K562 (cell line): ENCODE results near the gene DNAJB4. TPM values are rescaled to one million over a fixed set of nuclear protein-coding genes. Genes with fewer than 3 reads are reported as not detected.
A peak's percentile ranks its signal among the peaks of the same experiment; 100 is the strongest.

Source experiments
- ATAC-seq: fragments of 200-7000 bp; cut with Tn5 transposase; 3 replicates; pipeline ENCODE4 v1.9.1; 2020; ENCODE audit warnings: moderate library complexity
- BruUV-seq: library from RNA; stranded (reverse); fragments of 400-500 nt; replicated peaks from 2 replicates; lab custom pipeline; 2021; lab: Mats Ljungman, UMichigan
- CTCF ChIA-PET: fragments of 300-600 bp; formaldehyde crosslinking; extraction: SDS; loops from one replicate; lab custom pipeline; 2021; ENCODE audit warnings: low intra/inter-chr PET ratio; lab: Yijun Ruan, JAX
- POLR2A ChIA-PET: fragments of 300-600, 350-650 bp; sonication (Branson Sonifier 250); formaldehyde crosslinking; extraction: SDS; loops from one replicate; lab custom pipeline; 2021; ENCODE audit warnings: antibody characterized with exemption, inconsistent platforms; lab: Yijun Ruan, JAX
- DNase-seq, 4 experiments: peaks; one replicate each; pipeline versions ENCODE4 v3.0.0 to v3.0.0-alpha.2; 2011 to 2018; ENCODE audit warnings: low spot score in 3 of 4, mixed read lengths in 3 of 4; ENCODE audit errors: extremely low read depth in 1 of 4
- FAIRE-seq: peaks from 2 replicates; lab custom pipeline; 2011; peaks lifted over from hg19 to GRCh38; lab: Jason Lieb, UNC
- H2AFZ ChIP-seq: 2 replicates; pipeline ENCODE4 v1.6.0; 2011; ENCODE audit warnings: low read depth, low read length, control low read depth, inconsistent platforms
- H3K27ac ChIP-seq: fragments of 200-600 bp; 3 replicates; pipeline ENCODE4 v1.8.0; 2011; ENCODE audit warnings: low read depth, mild to moderate bottlenecking, control low read depth, inconsistent platforms, low read length, moderate library complexity, mixed read lengths; ENCODE audit errors: extremely low read depth
- H3K27me3 ChIP-seq, 2 experiments: fragments of 300-600 bp in 1 of 2; 2 replicates in 1 of 2; 3 replicates in 1 of 2; pipeline versions ENCODE4 v1.6.0 to v1.8.0; 2011; ENCODE audit warnings: inconsistent platforms in 2 of 2, low read length in 2 of 2, mild to moderate bottlenecking in 1 of 2, mixed read lengths in 1 of 2, moderate library complexity in 1 of 2; ENCODE audit not compliant: control insufficient read depth in 2 of 2, insufficient read depth in 2 of 2
- H3K36me3 ChIP-seq: fragments of 300-600 bp; 3 replicates; pipeline ENCODE4 v1.8.0; 2011; ENCODE audit warnings: mild to moderate bottlenecking, low read length, inconsistent platforms; ENCODE audit not compliant: control insufficient read depth, insufficient read depth
- H3K4me1 ChIP-seq, 2 experiments: fragments of 200-600 bp in 1 of 2; replicated peaks in 1 of 2; 2 replicates in 1 of 2; 3 replicates in 1 of 2; pipeline versions ENCODE4 v1.5.1 to v1.8.0; 2011; ENCODE audit warnings: inconsistent platforms in 2 of 2, low read length in 2 of 2, mild to moderate bottlenecking in 1 of 2, mixed read lengths in 1 of 2, moderate library complexity in 1 of 2; ENCODE audit not compliant: control insufficient read depth in 2 of 2, insufficient read depth in 2 of 2
- H3K4me2 ChIP-seq: 2 replicates; pipeline ENCODE4 v1.6.1; 2011; ENCODE audit warnings: low read length, control low read depth, inconsistent platforms, mixed read lengths; ENCODE audit not compliant: insufficient read depth
- H3K4me3 ChIP-seq: fragments of 200-600 bp; sonication (generic), shearing (Covaris generic); 2 replicates; pipeline ENCODE4 v1.5.1; 2016; ENCODE audit warnings: control low read depth, inconsistent platforms
- H3K79me2 ChIP-seq: fragments of 200-600 bp; 3 replicates; pipeline ENCODE4 v1.8.0; 2011; ENCODE audit warnings: low read length, inconsistent platforms; ENCODE audit not compliant: control insufficient read depth, insufficient read depth
- H3K9ac ChIP-seq, 2 experiments: 2 replicates each; pipeline versions ENCODE4 v1.6.0 to v1.6.1; 2011; ENCODE audit warnings: low read depth in 2 of 2, low read length in 2 of 2, control low read depth in 1 of 2, inconsistent platforms in 1 of 2, mild to moderate bottlenecking in 1 of 2, mixed read lengths in 1 of 2; ENCODE audit not compliant: insufficient read depth in 1 of 2
- H3K9me1 ChIP-seq: one replicate; pipeline ENCODE4 v1.6.0; 2011; ENCODE audit warnings: inconsistent platforms, mild to moderate bottlenecking, low read length, moderate library complexity; ENCODE audit not compliant: control insufficient read depth, insufficient read depth
- H3K9me3 ChIP-seq: replicated peaks from 2 replicates; pipeline ENCODE4 v1.5.1; 2011; ENCODE audit warnings: low read depth, low read length, inconsistent platforms; ENCODE audit not compliant: control insufficient read depth, insufficient read depth
- H4K20me1 ChIP-seq: replicated peaks from 2 replicates; pipeline ENCODE4 v1.6.1; 2011; ENCODE audit warnings: low read length, inconsistent platforms, mixed read lengths; ENCODE audit not compliant: control insufficient read depth, insufficient read depth
- BCOR ChIP-seq: fragments of 450-650 bp; IDR thresholded peaks from 2 replicates; pipeline ENCODE4 v1.6.1; 2016
- IFI16 ChIP-seq: fragments of 250-450 bp; sonication (Bioruptor Pico); IDR thresholded peaks from 2 replicates; pipeline ENCODE4 v2.1.2; 2022; ENCODE audit warnings: mild to moderate bottlenecking, inconsistent platforms
- WHSC1 ChIP-seq: IDR thresholded peaks from one replicate; pipeline ENCODE4 v1.6.1; 2012; ENCODE audit warnings: low read length, control low read depth, inconsistent platforms
- WGBS: fragments of 100-300 bp; shearing (Covaris generic); methylation state at CpG from one replicate; pipeline ENCODE4 v1.1.6; 2016; ENCODE audit warnings: low coverage, mixed read lengths; ENCODE audit not compliant: insufficient coverage; ENCODE audit errors: missing lambda C conversion rate; 5-methylcytosine and 5-hydroxymethylcytosine counted together
- in situ Hi-C: fragments of 300-500 bp; cut with MboI; formaldehyde crosslinking; loops from 4 replicates; pipeline ENCODE4 v1.15.0; 2018; ENCODE audit warnings: inconsistent platforms, mixed read lengths
- intact Hi-C: fragments of 100-400 bp; cut with micrococcal nuclease; formaldehyde crosslinking; loops from 2 replicates; pipeline ENCODE4 v1.14.2; 2022
- polyA plus RNA-seq, 8 experiments: library from polyadenylated mRNA; depleted of rRNA in 4 of 8; stranded (reverse) in 5 of 8; unstranded in 3 of 8; fragments of >200 nt; fragmentation: Nextera tagmentation in 2 of 8; fragmentation: Illumina TruSeq in 1 of 8; extraction: Ambion mirVana in 2 of 8; extraction: Trizol in 1 of 8; gene quantifications; 2 replicates each; pipeline versions ENCODE4 v1.2.1 to v1.2.3, GENCODE V29; 2011 to 2014; ENCODE audit warnings: inconsistent platforms in 1 of 8, missing spikeins in 1 of 8
- total RNA-seq, 7 experiments: library from RNA; depleted of rRNA in 6 of 7; stranded (reverse); fragments of >200 nt in 6 of 7; fragmentation: Illumina TruSeq in 2 of 7; extraction: Trizol in 2 of 7; gene quantifications; 2 replicates each; pipeline versions ENCODE4 v1.2.1 to v1.2.3, GENCODE V29; 2011 to 2021; ENCODE audit warnings: low replicate concordance in 1 of 7

DNAJB4 gene
- total and polyA plus RNA-seq, 9 of the 15 experiments (the other 6 are each of a cell fraction or from before 2014, with no cell fraction given) = 8.5 to 27.7 (median 19.8) TPM

DNA sequence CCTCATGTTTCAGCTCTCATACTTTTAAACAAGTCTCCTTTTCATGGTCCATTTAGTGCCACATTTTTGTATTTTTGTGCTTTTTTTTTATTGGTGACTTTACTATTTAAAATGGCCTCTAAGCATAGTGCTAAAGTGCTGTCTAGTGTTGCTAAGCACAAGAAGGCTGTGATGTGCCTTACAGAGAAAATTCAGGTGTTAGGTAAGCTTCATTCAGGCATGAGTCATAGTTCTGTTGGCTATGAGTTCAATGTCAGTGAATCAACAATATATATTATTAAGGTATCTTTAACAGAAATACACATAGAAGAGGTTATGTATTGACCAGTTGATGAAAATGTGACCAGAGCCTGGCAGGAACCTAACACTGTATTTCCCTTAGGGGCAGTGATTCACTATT is 13.1 kb upstream of the DNAJB4 start:
- Histone ChIP-seq H3K4me3 (no peak overlapping the region), H3K9ac (no peak overlapping the region), H3K4me1 (no peaks in the 10 kb centered on the region; a peak in 1 of 5 replicates), H3K9me1 (no peaks in the 10 kb centered on the region), H4K20me1 (no peaks in the 10 kb centered on the region), H2AFZ (no peak overlapping the region), H3K36me3 (peaks cover 21% of the 10 kb centered on the region; the same call in 2 of the 3 replicates), H3K27ac (no peak overlapping the region), H3K79me2 (peaks cover 41% of the 10 kb centered on the region), H3K4me2 (no peak overlapping the region), H3K9me3 (no peaks in the 10 kb centered on the region), H3K27me3 (no peaks in the 10 kb centered on the region)
- CTCF ChIA-PET = no interaction called here
- TF ChIP-seq IFI16 = no peak
- ATAC-seq (no peak), DNase-seq (no peak), FAIRE-seq (no peak)
- intact Hi-C loops = no loop called here
- no TSS peak for BruUV-seq
- in situ Hi-C loops = no loop called here
- POLR2A ChIA-PET = interaction anchor here (2.5 to 9.1 kb wide), 3 partner anchors 10 to 13 kb away, joined by 9 to 118 read pairs (median 22); partner anchors contain the start of genes DNAJB4 and FUBP1

DNA sequence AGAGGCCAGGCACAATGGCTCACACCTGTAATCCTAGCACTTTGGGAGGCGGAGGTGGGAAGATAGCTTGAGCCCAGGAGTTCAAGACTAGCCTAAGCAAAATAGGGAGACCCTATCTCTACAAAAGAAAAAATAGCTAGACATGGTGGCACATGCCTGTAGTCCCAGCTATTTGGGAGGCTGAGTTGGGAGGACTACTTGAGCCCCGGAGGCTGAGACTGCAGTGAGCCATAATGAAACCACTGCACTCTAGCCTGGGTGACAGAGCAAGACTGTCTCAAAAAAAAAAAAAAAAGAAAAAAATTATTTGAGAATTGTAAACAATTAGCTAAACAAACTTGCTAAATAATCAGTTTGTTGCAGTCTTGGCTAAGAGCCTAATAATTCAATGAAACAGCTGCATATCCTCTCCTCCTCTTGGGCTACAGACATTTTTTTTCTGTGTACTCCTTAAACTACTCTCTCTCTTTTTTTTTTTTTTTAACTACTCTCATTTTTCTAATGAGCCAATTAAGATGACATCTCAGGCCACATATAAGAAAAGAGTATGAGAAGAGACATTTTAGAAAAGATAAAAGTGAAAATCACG is 10.5 kb upstream of the DNAJB4 start:
- H3K4me3 ChIP-seq = no peak overlapping the region
- peaks cover 19% of the 10 kb centered on the region; the same call in 2 of the 3 replicates for H3K36me3 ChIP-seq
- no peaks in the 10 kb centered on the region for H3K9me3 ChIP-seq
- H4K20me1 ChIP-seq = no peaks in the 10 kb centered on the region
- H2AFZ ChIP-seq = no peak overlapping the region
- FAIRE-seq (no peak), DNase-seq (no peak), ATAC-seq (no peak)
- TF ChIP-seq BCOR = 0 out of 2 replicates have a peak, but pooled peaks have one; percentile 27
- TF ChIP-seq WHSC1 = no peak
- no peaks in the 10 kb centered on the region for H3K27me3 ChIP-seq
- intact Hi-C loops = no loop called here
- POLR2A ChIA-PET = interaction anchor here (0.7 to 3.8 kb wide), 5 partner anchors 9 to 14 kb away, joined by 3 to 57 read pairs (median 4); partner anchors contain the start of gene DNAJB4
- WGBS = 96% methylated on average over 3 of the region's 3 CpGs
- BruUV-seq = no TSS peak
- CTCF ChIA-PET = no interaction called here
- H3K79me2 ChIP-seq = peaks cover 20% of the 10 kb centered on the region
- no peaks in the 10 kb centered on the region for H3K9me1 ChIP-seq
- H3K27ac ChIP-seq = no peak overlapping the region
- no peak overlapping the region for H3K9ac ChIP-seq
- no peaks in the 10 kb centered on the region for H3K4me1 ChIP-seq
- in situ Hi-C loops = no loop called here
- H3K4me2 ChIP-seq = no peak overlapping the region
